NT2/D1 (cell line): ENCODE results near the gene FHL5.
"Not testable (repeated sequence)": the region's sequence is repeated elsewhere in the genome, so short reads cannot be mapped to it uniquely, and the experiment has no call there.

Experiments used
- DNase-seq: peaks from one replicate; pipeline ENCODE4 v3.0.0-alpha.2; 2011; ENCODE audit warnings: low read depth, low spot score
- H3K27me3 ChIP-seq: 2 replicates; pipeline ENCODE4 v1.6.0; 2011; ENCODE audit warnings: mild to moderate bottlenecking; ENCODE audit not compliant: insufficient read length, insufficient read depth
- H3K36me3 ChIP-seq: 2 replicates; pipeline ENCODE4 v1.6.1; 2011; ENCODE audit warnings: mild to moderate bottlenecking, low read length, mixed read lengths; ENCODE audit not compliant: insufficient read depth, insufficient read length
- H3K4me1 ChIP-seq: 2 replicates; pipeline ENCODE4 v1.5.1; 2011; ENCODE audit not compliant: insufficient read depth, insufficient read length
- H3K4me3 ChIP-seq: 2 replicates; pipeline ENCODE4 v1.5.1; 2011; ENCODE audit warnings: low read depth; ENCODE audit not compliant: insufficient read length
- H3K9ac ChIP-seq: 2 replicates; pipeline ENCODE4 v1.6.0; 2011; ENCODE audit warnings: low read depth; ENCODE audit not compliant: insufficient read length
- H3K9me3 ChIP-seq: 2 replicates; pipeline ENCODE4 v1.5.1; 2011; ENCODE audit warnings: mild to moderate bottlenecking, low read length; ENCODE audit not compliant: insufficient read depth
- SUZ12 ChIP-seq: IDR thresholded peaks from 2 replicates; pipeline ENCODE4 v1.6.1; 2011; ENCODE audit not compliant: insufficient read length, insufficient read depth; ENCODE audit errors: extremely low read depth
- YY1 ChIP-seq: IDR thresholded peaks from 2 replicates; pipeline ENCODE4 v1.6.1; 2011; ENCODE audit not compliant: insufficient read length, insufficient read depth
- ZNF274 ChIP-seq: IDR thresholded peaks from 2 replicates; pipeline ENCODE4 v1.6.1; 2011; ENCODE audit warnings: mild to moderate bottlenecking, low read depth, low read length

Gene FHL5

DNA sequence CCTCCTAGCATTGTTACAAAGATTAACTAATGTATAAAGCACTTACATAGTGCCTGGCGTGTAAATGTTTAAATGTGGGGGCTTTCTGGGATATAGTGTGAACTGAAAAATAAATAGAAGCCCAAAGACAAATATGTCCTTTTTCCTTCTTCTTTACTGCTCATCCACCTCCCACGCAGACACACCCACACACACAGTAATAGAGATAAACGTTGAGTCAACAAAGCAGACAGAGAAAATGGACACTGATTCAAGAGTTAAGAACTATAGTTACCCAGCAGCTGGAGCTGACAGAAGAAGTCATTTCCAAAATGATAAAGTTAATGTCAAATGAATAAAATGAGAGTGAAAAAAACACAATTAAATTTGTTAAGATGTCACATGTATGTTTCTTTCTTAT lies 68.3 kb downstream of the FHL5 start:
- TF ChIP-seq SUZ12 (no peak), ZNF274 (no peak), YY1 (no peak)
- no peak for DNase-seq
- Histone ChIP-seq H3K9ac (no peak overlapping the region), H3K4me1 (no peaks in the 10 kb centered on the region), H3K27me3 (no peaks in the 10 kb centered on the region), H3K9me3 (no peaks in the 10 kb centered on the region), H3K4me3 (no peak overlapping the region), H3K36me3 (no peaks in the 10 kb centered on the region)

DNA sequence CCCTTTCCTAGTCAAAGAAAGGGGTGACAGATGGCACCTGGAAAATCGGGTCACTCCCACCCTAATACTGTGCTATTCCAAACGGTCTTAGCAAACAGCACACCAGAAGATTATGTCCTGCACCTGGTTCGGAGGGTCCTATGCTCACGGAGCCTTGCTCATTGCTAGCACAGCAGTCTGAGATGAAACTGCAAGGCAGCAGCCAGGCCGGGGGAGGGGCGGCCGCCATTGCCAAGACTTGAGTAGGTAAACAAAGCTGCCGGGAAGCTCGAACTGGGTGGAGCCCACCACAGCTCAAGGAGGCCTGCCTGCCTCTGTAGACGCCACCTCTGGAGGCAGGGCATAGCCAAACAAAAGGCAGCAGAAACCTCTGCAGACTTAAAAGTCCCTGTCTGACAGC lies 75.1 kb downstream of the FHL5 start:
- H3K9me3 ChIP-seq, H3K4me3 ChIP-seq, H3K9ac ChIP-seq, H3K36me3 ChIP-seq, H3K27me3 ChIP-seq, H3K4me1 ChIP-seq: not testable (repeated sequence)
- DNase-seq: peak; percentile 11

- no peak for TF ChIP-seq YY1
- TF ChIP-seq ZNF274: no peak
- no peak for TF ChIP-seq SUZ12
- DNase-seq: no peak
Observed at GRCh38 chr6:96645106-96645505, 82.2 kb downstream of the FHL5 start.

GRCh38 chr6:96649926-96650325 lies 87.0 kb downstream of the FHL5 start:
- no peak for TF ChIP-seq SUZ12
- no peak for TF ChIP-seq ZNF274
- no peak for TF ChIP-seq YY1
- Histone ChIP-seq H3K36me3 (no peaks in the 10 kb centered on the region), H3K4me3 (no peak overlapping the region), H3K9me3 (no peaks in the 10 kb centered on the region), H3K4me1 (no peaks in the 10 kb centered on the region), H3K27me3 (no peaks in the 10 kb centered on the region), H3K9ac (no peak overlapping the region)
- DNase-seq: no peak

More at GRCh38 chr6:96645106-96645505, 82.2 kb downstream of the FHL5 start:
- no peak overlapping the region for H3K9ac ChIP-seq
- no peak overlapping the region for H3K4me3 ChIP-seq
- no peaks in the 10 kb centered on the region for H3K4me1 ChIP-seq
- no peaks in the 10 kb centered on the region for H3K36me3 ChIP-seq
- H3K27me3 ChIP-seq: no peaks in the 10 kb centered on the region
- no peaks in the 10 kb centered on the region for H3K9me3 ChIP-seq

DNA sequence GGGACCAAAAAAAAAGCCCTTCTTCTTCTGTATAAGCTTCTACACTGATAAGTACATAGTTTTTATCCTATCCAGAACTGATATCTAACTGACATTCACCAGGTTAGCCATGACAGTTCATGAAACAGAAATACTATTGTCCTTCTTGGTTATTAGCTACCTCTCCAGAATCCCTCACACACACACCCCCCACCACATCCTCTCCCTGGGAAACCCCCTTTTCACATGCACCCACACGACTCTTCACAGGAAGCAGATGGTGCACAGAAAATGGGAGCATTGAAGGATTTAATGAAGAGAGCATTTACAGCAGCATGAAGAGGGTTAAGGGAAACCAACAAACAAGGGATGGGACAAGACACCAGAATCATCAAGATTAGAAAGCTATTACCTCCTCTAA lies 88.9 kb downstream of the FHL5 start:
- Histone ChIP-seq H3K36me3 (no peaks in the 10 kb centered on the region), H3K27me3 (no peaks in the 10 kb centered on the region), H3K4me1 (no peaks in the 10 kb centered on the region), H3K9me3 (no peaks in the 10 kb centered on the region), H3K9ac (no peak overlapping the region), H3K4me3 (no peak overlapping the region)
- DNase-seq: no peak
- TF ChIP-seq YY1 (no peak), ZNF274 (no peak), SUZ12 (no peak)

GRCh38 chr6:96652552-96652951 lies 89.6 kb downstream of the FHL5 start:
- H3K9ac ChIP-seq: no peak overlapping the region
- TF ChIP-seq YY1 (no peak), SUZ12 (no peak), ZNF274 (no peak)
- no peaks in the 10 kb centered on the region for H3K9me3 ChIP-seq
- H3K27me3 ChIP-seq: no peaks in the 10 kb centered on the region
- H3K4me3 ChIP-seq: no peak overlapping the region
- H3K4me1 ChIP-seq: no peaks in the 10 kb centered on the region
- H3K36me3 ChIP-seq: no peaks in the 10 kb centered on the region
- no peak for DNase-seq

DNA sequence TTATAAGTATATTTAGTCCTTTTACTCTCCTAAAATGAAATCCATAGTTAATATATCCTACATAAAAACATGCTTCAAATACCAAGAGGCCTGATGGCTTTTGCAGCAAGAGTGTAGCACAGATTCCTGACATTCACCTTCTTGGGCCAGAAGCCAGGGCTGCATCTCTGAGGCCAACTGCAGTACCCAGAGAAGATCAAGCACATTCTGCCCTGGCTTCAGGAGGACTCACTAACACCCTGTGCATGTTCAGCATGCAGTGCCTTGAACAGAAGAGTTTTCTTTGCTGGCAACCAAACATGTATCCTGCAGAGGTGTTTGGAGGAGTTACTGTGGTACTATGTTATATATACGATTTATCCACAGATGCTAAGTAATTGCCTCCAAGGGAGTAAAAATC lies 90.3 kb downstream of the FHL5 start:
- H3K4me3 ChIP-seq: no peak overlapping the region
- no peaks in the 10 kb centered on the region for H3K4me1 ChIP-seq
- no peaks in the 10 kb centered on the region for H3K9me3 ChIP-seq
- no peaks in the 10 kb centered on the region for H3K36me3 ChIP-seq
- no peak overlapping the region for H3K9ac ChIP-seq
- H3K27me3 ChIP-seq: no peaks in the 10 kb centered on the region
- TF ChIP-seq YY1 (no peak), SUZ12 (no peak), ZNF274 (no peak)
- no peak for DNase-seq

GRCh38 chr6:96656567-96656966 lies 93.6 kb downstream of the FHL5 start:
- H3K4me3 ChIP-seq: no peak overlapping the region
- no peak for DNase-seq
- TF ChIP-seq SUZ12 (no peak), YY1 (no peak), ZNF274 (no peak)
- H3K9ac ChIP-seq: no peak overlapping the region
- H3K27me3 ChIP-seq: no peaks in the 10 kb centered on the region
- no peaks in the 10 kb centered on the region for H3K9me3 ChIP-seq
- H3K36me3 ChIP-seq: no peaks in the 10 kb centered on the region
- H3K4me1 ChIP-seq: no peaks in the 10 kb centered on the region
